Esophagus mucosa (tissue), 1 donor: ENCODE results near the gene EFCAB7. TPM values are rescaled to one million over a fixed set of nuclear protein-coding genes. Genes with fewer than 3 reads are reported as not detected.
A peak's percentile ranks its signal among the peaks of the same experiment; 100 is the strongest.

Experiments
- ATAC-seq: fragments of 200-7000 bp; cut with Tn5 transposase; one replicate; pipeline ENCODE4 v1.9.1; 2020
- total RNA-seq: library from RNA; stranded (reverse); gene quantifications from one replicate; pipeline ENCODE4 v1.2.4, GENCODE V29; 2023
- donor health status: DM: yes; HTN: yes; CAD: no.

EFCAB7 gene, protein sequence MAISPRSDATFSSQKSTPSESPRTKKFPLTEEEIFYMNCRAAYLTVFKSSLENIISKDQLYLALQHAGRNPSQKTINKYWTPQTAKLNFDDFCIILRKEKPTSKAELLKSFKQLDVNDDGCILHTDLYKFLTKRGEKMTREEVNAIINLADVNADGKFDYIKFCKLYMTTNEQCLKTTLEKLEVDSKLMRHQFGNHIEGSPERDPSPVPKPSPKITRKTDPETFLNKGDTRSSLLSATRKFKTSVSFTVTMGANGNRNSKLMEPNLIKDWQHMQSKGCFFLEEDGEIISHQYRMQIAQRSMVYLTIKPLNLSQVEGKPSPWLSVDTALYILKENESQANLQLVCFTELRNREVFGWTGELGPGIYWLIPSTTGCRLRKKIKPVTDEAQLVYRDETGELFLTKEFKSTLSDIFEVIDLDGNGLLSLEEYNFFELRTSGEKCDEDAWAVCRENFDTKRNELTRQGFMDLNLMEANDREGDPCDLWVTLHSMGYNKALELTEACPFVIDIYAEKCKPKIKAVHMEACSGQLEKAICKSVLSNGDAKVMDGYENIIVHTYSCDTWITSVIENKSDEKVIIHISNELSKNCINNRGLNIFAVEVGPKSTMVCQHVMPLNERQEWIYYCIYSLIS
- total RNA-seq: 3.0 TPM

GRCh38 chr1:63522891-63523728 is at the start of gene EFCAB7, which contains the start of gene ITGB3BP:
Gene EFCAB7 (plus strand): TSS chr1:63523525. CDS start chr1:63525573, 2,048 bp downstream.
Gene ITGB3BP (minus strand): TSS chr1:63523225. CDS start chr1:63523133, 92 bp downstream.
- ATAC-seq: peak; percentile 98

GRCh38 chr1:63475761-63476160 is 47.6 kb upstream of the EFCAB7 start:
- no peak for ATAC-seq

DNA sequence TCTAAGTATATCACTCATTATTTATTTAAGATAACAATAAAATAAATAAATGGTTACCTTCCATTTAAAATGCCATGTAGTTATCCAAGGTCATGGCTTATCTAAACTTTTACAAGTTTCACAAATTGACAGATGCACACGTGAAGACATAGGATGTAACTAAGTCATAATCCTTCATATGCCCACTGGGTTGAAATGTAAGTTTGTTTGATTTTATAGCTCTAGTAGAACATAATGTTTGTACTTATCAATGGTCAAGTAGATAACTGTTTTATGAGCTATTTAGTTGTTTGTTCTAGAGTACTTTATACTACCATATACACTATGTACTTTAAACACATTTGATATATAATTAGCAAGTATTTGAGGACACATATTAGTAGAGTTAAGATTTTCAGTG is 43.3 kb upstream of the EFCAB7 start:
- no peak for ATAC-seq

DNA sequence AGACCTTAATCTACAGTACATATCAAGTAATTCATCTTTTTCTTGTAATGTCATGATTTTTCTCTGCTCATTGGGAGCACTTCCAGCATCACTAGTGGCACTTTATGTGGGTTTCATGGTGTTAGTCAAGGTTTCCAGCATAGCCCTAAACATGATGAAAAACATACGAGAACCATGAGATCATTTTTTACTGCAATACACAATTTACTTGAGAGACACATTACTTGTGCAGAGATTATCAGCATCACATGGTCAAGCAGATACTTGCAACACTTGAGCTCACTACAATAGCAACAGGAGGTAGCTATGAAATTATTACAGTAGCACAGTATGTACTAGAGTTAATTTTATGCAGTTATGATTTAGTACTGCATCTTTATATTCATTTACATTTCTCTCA is 36.7 kb upstream of the EFCAB7 start:
- no peak for ATAC-seq

GRCh38 chr1:63487336-63488065 is 35.8 kb upstream of the EFCAB7 start:
- ATAC-seq: peak; percentile 73

DNA sequence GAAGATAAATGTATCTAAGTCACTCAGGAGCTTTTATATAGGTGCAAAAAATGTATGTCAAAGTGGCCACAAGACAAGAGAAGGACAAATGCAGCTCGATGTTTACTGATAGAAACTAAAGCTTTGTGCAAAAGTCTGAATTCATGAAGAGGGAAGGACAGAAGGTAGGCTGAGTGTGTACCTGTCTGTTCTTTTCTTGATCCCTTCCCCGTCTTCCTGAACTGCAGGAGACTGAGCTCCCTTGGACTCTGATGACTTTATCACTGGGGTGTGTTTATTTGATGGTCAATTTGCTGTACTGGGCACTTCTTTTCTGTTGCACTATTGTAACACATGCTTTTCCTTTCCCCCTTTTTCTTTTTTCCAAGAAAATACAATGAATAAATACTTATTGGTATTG is 25.7 kb upstream of the EFCAB7 start:
- ATAC-seq: no peak

DNA sequence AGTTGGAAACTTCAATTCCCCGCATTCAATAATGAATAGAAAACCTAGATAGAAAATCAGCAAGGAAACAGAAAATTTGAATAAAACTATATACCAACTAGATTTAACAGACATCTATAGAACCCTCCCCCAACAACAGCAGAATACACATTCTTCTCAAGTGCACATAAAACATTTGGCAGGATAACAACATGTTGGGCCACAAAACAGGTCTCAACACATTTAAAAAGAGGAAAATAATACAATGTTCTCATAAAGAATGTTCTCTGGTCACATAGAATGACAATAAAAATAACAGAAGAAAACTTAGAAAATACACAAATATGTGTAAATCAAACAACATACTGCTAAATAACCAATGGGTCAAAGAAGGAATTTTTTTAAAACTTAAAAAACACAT is 25.2 kb upstream of the EFCAB7 start:
- no peak for ATAC-seq

GRCh38 chr1:63501256-63501655 is 22.1 kb upstream of the EFCAB7 start:
- no peak for ATAC-seq

DNA sequence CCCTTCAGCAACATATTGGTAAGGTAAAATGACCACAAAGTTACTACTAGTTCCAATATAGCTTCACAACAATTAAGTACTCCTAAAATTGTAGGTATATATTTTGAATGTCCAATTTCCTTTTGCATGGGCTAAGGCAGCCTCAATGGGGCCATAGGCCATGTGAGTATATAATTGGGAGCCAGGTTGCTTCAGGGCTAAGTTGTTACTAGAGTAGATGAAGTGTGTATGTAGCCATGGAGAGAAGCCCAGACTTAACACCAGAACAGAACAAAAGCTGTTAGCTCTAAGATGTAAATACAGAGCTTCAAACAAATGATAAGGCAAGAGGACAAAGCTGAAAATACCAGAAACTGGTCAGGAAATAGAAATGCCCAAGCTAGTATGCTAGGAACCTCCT is 16.5 kb upstream of the EFCAB7 start:
- no peak for ATAC-seq

DNA sequence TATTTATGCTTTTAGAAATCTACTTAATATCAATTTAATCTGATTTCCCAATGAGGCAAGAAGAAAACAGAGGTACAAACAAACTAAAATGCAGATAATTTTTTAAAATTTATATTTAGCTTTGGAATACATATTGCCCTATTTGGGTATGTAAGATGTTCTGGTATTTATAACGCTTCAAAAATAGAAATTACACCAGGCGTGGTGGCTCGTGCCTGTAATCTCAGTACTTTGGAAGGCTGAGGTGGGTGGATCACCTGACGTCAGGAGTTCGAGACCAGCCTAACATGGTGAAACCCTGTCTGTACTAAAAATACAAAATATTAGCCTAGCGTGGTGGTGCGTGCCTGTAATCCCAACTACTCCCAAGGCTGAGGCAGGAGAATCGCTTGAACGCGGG is 13.6 kb upstream of the EFCAB7 start:
- no peak for ATAC-seq

GRCh38 chr1:63512584-63512983 is 10.7 kb upstream of the EFCAB7 start:
- no peak for ATAC-seq

GRCh38 chr1:63516629-63517028 is 6.7 kb upstream of the EFCAB7 start:
- no peak for ATAC-seq

DNA sequence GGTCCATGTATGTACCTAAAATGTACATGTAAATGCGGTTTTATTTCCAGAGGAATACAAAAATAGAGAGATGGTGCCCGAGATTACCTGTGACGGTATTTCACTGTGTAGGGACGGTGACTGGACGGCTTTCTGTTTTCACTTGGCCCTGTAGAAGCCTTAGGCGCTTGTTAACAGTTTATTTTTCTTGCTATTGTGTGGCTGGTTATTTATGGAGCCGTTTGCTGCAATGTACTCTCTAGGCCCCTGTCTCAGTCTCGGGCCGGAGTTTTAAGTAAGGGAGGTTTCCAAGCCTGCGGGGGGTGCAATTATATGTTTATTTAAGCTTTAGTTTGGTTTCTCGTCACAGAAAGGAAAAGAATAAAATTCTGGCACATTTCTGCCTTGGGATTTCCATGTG is 413 bp downstream of the EFCAB7 start:
- peak; percentile 25 for ATAC-seq

DNA sequence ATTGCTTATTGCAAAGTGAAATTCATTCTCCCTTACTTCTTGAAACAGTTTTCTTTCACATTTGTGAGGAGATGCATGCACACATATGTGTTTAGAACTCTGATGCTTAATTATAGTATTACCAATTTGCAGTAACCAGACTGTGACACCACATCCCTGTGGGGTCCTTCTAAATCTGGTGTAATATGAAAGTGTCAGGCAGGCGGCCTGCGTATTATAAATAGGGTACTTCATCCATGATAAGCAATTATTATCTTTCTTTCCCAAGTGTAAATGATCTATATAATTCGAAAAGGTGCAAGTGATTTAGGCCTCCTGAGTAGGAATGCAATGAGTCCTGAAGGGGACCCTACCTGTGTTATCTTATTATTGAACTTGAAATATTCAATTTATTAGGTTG is 876 bp downstream of the EFCAB7 start:
- no peak for ATAC-seq

DNA sequence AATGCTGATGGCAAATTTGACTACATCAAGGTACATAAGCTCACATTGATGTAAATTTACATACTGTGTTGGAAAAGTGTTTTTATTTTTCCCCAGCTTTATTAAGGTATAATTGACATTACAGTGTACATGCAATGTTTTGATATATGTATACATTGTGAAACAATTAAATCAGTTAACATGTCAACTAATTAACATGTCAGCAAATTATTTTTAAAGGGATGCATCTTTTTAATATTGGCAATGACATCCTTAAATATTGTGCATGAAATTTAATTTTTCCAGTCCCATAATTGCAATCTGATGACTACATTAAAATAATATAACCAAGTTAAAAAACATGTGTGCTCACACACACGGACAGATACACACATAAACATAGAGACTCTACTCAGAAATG is 9.4 kb downstream of the EFCAB7 start:
- no peak for ATAC-seq

DNA sequence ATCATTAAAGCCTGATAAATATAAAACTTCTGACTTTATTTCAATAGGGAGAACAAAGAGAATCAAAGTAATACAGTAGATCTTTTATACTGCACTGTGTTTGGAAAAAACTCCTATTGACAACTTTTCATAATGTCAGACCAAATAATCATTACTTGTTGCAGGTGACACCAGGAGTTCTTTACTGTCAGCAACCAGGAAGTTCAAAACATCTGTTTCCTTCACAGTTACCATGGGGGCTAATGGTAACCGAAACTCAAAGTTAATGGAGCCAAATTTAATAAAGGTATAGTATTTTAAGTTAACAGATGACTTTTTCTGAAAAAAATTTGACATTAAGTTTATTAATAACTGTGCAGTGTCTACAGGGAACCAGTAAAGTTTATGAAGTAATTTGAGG is 10.6 kb downstream of the EFCAB7 start:
- no peak for ATAC-seq

DNA sequence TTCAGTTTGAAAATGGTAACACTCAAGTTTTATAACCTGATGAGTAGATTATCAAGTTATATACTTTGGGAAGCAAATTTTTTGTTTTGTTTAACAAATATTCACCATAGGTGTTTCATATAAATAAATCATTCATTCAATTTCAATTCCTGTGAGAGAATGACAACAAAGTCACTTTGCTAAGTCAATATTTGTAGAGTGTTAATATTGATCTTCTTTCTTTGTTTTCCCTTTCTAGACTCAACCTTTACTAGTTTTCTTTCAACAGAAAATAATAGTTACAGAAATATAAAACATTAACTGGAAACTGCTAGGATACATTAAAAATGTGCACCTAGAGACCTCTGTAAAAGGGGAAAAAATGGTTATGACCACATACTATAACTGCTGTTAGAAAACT is 11.1 kb downstream of the EFCAB7 start:
- no peak for ATAC-seq

DNA sequence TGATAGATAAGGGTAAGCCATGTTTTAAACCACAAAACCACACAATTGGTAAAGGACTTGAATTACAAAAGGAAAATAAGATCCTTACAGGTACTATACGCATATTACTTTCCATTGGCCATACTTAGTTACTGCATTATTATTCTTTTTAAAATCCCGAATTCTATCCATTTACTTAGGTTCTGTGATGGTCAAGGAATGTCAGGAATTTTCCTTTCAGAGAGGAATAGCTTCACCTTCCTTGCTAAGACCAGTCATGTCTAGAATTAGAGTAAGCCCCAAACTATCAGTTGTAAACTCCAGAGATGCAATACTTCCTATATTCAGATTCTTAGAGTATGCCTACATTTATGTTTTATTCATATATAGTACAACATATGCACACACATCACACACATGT is 13.7 kb downstream of the EFCAB7 start:
- ATAC-seq: no peak

DNA sequence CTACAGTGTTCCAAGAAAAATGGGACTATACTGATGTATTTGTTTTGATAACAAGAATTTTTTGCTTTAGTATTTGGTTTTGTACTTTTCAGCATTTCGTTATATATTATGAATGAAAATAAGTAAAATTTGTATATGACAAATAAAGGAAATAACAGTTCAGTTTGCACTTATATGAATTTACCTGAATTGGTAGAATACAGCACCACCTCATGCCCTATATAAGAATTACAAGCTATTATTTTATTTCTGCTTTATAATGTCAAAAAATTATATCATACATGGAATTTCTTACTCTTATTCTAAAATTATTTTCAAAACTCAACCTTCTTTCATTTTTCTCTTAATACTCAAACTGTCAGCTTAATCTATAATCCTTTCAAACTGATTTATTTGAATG is 14.6 kb downstream of the EFCAB7 start:
- ATAC-seq: no peak

GRCh38 chr1:63545780-63546179 is 22.5 kb downstream of the EFCAB7 start:
- no peak for ATAC-seq

GRCh38 chr1:63547621-63548294 is 24.4 kb downstream of the EFCAB7 start:
- peak; percentile 98 for ATAC-seq

GRCh38 chr1:63548303-63548702 is 25.0 kb downstream of the EFCAB7 start:
- no peak for ATAC-seq
